Mononuclear cell (primary cell): ENCODE results near the gene CUL2. TPM values are rescaled to one million over a fixed set of nuclear protein-coding genes. Genes with fewer than 3 reads are reported as not detected.

Source experiments
- H3K27me3 ChIP-seq: 2 replicates; pipeline ENCODE4 v1.6.0; 2011; ENCODE audit warnings: low read length, control low read depth; ENCODE audit not compliant: insufficient read depth
- H3K4me1 ChIP-seq: 2 replicates; pipeline ENCODE4 v1.5.1; 2011; ENCODE audit warnings: mild to moderate bottlenecking, low read length, control low read depth; ENCODE audit not compliant: insufficient read depth
- H3K4me3 ChIP-seq: 2 replicates; pipeline ENCODE4 v1.5.1; 2011; ENCODE audit warnings: mild to moderate bottlenecking, low read length, moderate library complexity
- H3K9me3 ChIP-seq: 2 replicates; pipeline ENCODE4 v1.5.1; 2011; ENCODE audit warnings: low read depth, mild to moderate bottlenecking, control low read depth, low read length
- total RNA-seq: library from RNA; depleted of rRNA; stranded (reverse); fragments of >200 nt; gene quantifications from one replicate; pipeline ENCODE4 v1.2.3, GENCODE V29; 2012

The CUL2 gene
- total RNA-seq, 1 donor, result 28.4 TPM

GRCh38 chr10:34966040-34966439, 124.1 kb downstream of the CUL2 start:
- no peaks in the 10 kb centered on the region for H3K9me3 ChIP-seq
- H3K27me3 ChIP-seq, result no peaks in the 10 kb centered on the region
- H3K4me3 ChIP-seq, result no peak overlapping the region
- no peaks in the 10 kb centered on the region for H3K4me1 ChIP-seq

GRCh38 chr10:34964166-34964800, 125.9 kb downstream of the CUL2 start:
- H3K27me3 ChIP-seq, result no peaks in the 10 kb centered on the region
- no peaks in the 10 kb centered on the region for H3K9me3 ChIP-seq
- H3K4me3 ChIP-seq, result no peak overlapping the region
- H3K4me1 ChIP-seq, result no peaks in the 10 kb centered on the region

GRCh38 chr10:34962866-34963265, 127.3 kb downstream of the CUL2 start:
- Histone ChIP-seq H3K4me1 (no peaks in the 10 kb centered on the region), H3K27me3 (no peaks in the 10 kb centered on the region), H3K9me3 (no peaks in the 10 kb centered on the region), H3K4me3 (no peak overlapping the region)

GRCh38 chr10:34960983-34961382, 129.2 kb downstream of the CUL2 start:
- Histone ChIP-seq H3K4me3 (no peak overlapping the region), H3K27me3 (no peaks in the 10 kb centered on the region), H3K4me1 (no peaks in the 10 kb centered on the region), H3K9me3 (no peaks in the 10 kb centered on the region)

GRCh38 chr10:34959786-34960185, 130.4 kb downstream of the CUL2 start:
- Histone ChIP-seq H3K4me3 (no peak overlapping the region), H3K27me3 (no peaks in the 10 kb centered on the region), H3K9me3 (no peaks in the 10 kb centered on the region), H3K4me1 (no peaks in the 10 kb centered on the region)

- Histone ChIP-seq H3K4me3 (no peak overlapping the region), H3K27me3 (no peaks in the 10 kb centered on the region), H3K4me1 (no peaks in the 10 kb centered on the region), H3K9me3 (no peaks in the 10 kb centered on the region)
Measured at GRCh38 chr10:34959321-34959720, 130.8 kb downstream of the CUL2 start.

Other genes with a start within 250 kb of the CUL2 start
- 37.9 TPM for gene CREM, start 36.5 kb upstream of the CUL2 start, total RNA-seq
- 68.6 TPM for gene CCNY, start 246.2 kb upstream of the CUL2 start, total RNA-seq